ENCODE data around the gene ERGIC3. TPM values are rescaled to one million over a fixed set of nuclear protein-coding genes. Genes with fewer than 3 reads are reported as not detected.

The ERGIC3 gene
- polyA plus RNA-seq, 1 donor (not counting 4 experiments of a cell fraction or from before 2014, with no cell fraction given): 201 TPM

DNA sequence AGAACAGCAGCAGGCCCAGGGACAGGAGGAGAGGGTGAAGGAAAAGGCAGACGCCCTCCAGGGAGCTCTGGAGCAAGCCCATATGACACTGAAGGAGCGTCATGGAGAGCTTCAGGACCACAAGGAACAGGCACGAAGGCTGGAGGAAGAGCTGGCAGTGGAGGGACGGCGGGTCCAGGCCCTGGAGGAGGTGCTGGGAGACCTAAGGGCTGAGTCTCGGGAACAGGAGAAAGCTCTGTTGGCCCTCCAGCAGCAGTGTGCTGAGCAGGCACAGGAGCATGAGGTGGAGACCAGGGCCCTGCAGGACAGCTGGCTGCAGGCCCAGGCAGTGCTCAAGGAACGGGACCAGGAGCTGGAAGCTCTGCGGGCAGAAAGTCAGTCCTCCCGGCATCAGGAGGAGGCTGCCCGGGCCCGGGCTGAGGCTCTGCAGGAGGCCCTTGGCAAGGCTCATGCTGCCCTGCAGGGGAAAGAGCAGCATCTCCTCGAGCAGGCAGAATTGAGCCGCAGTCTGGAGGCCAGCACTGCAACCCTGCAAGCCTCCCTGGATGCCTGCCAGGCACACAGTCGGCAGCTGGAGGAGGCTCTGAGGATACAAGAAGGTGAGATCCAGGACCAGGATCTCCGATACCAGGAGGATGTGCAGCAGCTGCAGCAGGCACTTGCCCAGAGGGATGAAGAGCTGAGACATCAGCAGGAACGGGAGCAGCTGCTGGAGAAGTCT lies 37.9 kb upstream of the ERGIC3 start:
- no peak for FAIRE-seq
- dilution Hi-C loops (cut with MboI; ENCODE audit: extremely low pct_ligation_motif_present, low sequenced_read_pairs): no loop called here
- Histone ChIP-seq H4K20me1 (ENCODE audit: control insufficient read depth, extremely low read depth, insufficient read depth, low read length) (no peaks in the 10 kb centered on the region), H3K9ac (ENCODE audit: control insufficient read depth, extremely low read depth, insufficient read depth, low read length) (no peak overlapping the region), H3K4me2 (ENCODE audit: control insufficient read depth, extremely low read depth, insufficient read depth, low read depth, low read length) (no peak overlapping the region), H2AFZ (ENCODE audit: control insufficient read depth, low read length) (no peak overlapping the region), H3K79me2 (ENCODE audit: control insufficient read depth, insufficient read depth, low read length) (no peaks in the 10 kb centered on the region), H3K36me3 (ENCODE audit: control insufficient read depth in 2 of 2, extremely low read depth in 1 of 2, insufficient read depth in 2 of 2, low read length in 2 of 2) (peaks cover 13 to 28% of the 10 kb centered on the region in 2 experiments), H3K4me1 (ENCODE audit: control insufficient read depth, extremely low read depth, insufficient read depth, low read length) (no peaks in the 10 kb centered on the region), H3K9me1 (ENCODE audit: control insufficient read depth, extremely low read depth, insufficient read depth, low read length) (no peaks in the 10 kb centered on the region), H3K9me3 (ENCODE audit: control insufficient read depth, low read depth, low read length) (no peaks in the 10 kb centered on the region), H3K27me3 (ENCODE audit: control insufficient read depth, extremely low read depth, insufficient read depth, low read length) (no peaks in the 10 kb centered on the region), H3K27ac (ENCODE audit: control insufficient read depth, insufficient read depth, low read length) (no peak overlapping the region), H3K4me3 (ENCODE audit: control insufficient read depth in 2 of 3, extremely low read depth in 1 of 3, insufficient read depth in 2 of 3, low read depth in 1 of 3, low read length in 3 of 3) (no peak overlapping the region)
- no peak for DNase-seq (ENCODE audit: low read depth, low spot score)
- no peak for TF ChIP-seq EZH2 (IDR thresholded peaks at IDR 0.05; ENCODE audit: low read length)
- TF ChIP-seq, protein P1, sequence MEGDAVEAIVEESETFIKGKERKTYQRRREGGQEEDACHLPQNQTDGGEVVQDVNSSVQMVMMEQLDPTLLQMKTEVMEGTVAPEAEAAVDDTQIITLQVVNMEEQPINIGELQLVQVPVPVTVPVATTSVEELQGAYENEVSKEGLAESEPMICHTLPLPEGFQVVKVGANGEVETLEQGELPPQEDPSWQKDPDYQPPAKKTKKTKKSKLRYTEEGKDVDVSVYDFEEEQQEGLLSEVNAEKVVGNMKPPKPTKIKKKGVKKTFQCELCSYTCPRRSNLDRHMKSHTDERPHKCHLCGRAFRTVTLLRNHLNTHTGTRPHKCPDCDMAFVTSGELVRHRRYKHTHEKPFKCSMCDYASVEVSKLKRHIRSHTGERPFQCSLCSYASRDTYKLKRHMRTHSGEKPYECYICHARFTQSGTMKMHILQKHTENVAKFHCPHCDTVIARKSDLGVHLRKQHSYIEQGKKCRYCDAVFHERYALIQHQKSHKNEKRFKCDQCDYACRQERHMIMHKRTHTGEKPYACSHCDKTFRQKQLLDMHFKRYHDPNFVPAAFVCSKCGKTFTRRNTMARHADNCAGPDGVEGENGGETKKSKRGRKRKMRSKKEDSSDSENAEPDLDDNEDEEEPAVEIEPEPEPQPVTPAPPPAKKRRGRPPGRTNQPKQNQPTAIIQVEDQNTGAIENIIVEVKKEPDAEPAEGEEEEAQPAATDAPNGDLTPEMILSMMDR (optimal IDR thresholded peaks at IDR 0.05 in 1 of 3, IDR thresholded peaks at IDR 0.05 in 1 of 3, conservative IDR thresholded peaks at IDR 0.05 in 1 of 3; ENCODE audit: extremely low read depth in 1 of 3, insufficient read depth in 2 of 3, low read length in 3 of 3): no peak

DNA sequence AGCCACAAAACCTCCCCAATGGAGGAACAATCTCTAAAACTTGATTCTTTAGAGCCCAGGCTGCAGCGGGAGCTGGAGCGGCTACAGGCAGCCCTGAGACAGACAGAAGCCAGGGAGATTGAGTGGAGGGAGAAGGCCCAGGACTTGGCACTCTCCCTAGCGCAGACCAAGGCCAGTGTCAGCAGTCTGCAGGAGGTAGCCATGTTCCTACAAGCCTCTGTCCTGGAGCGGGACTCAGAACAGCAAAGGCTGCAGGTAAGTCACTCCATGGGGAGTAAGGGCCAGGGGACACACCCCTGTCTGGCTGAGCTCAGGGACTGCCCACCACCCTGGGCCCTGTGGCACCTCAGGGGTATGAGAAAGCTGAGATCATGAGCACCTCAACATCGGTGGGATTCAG lies 37.1 kb upstream of the ERGIC3 start:
- no peak for FAIRE-seq
- no peaks in the 10 kb centered on the region for H4K20me1 ChIP-seq (ENCODE audit: control insufficient read depth, extremely low read depth, insufficient read depth, low read length)
- peaks cover 14 to 27% of the 10 kb centered on the region in 2 experiments for H3K36me3 ChIP-seq (ENCODE audit: control insufficient read depth in 2 of 2, extremely low read depth in 1 of 2, insufficient read depth in 2 of 2, low read length in 2 of 2)

More for the DNA sequence above, 37.1 kb upstream of the ERGIC3 start:
- Histone ChIP-seq H3K9ac (ENCODE audit: control insufficient read depth, extremely low read depth, insufficient read depth, low read length) (no peak overlapping the region), H3K9me1 (ENCODE audit: control insufficient read depth, extremely low read depth, insufficient read depth, low read length) (no peaks in the 10 kb centered on the region), H3K9me3 (ENCODE audit: control insufficient read depth, low read depth, low read length) (no peaks in the 10 kb centered on the region), H3K4me1 (ENCODE audit: control insufficient read depth, extremely low read depth, insufficient read depth, low read length) (no peaks in the 10 kb centered on the region), H3K27me3 (ENCODE audit: control insufficient read depth, extremely low read depth, insufficient read depth, low read length) (no peaks in the 10 kb centered on the region), H3K4me2 (ENCODE audit: control insufficient read depth, extremely low read depth, insufficient read depth, low read depth, low read length) (no peak overlapping the region), H2AFZ (ENCODE audit: control insufficient read depth, low read length) (no peak overlapping the region), H3K27ac (ENCODE audit: control insufficient read depth, insufficient read depth, low read length) (no peak overlapping the region), H3K4me3 (ENCODE audit: control insufficient read depth in 2 of 3, extremely low read depth in 1 of 3, insufficient read depth in 2 of 3, low read depth in 1 of 3, low read length in 3 of 3) (no peak overlapping the region), H3K79me2 (ENCODE audit: control insufficient read depth, insufficient read depth, low read length) (no peaks in the 10 kb centered on the region)
- TF ChIP-seq, protein P1 (optimal IDR thresholded peaks at IDR 0.05 in 1 of 3, IDR thresholded peaks at IDR 0.05 in 1 of 3, conservative IDR thresholded peaks at IDR 0.05 in 1 of 3; ENCODE audit: extremely low read depth in 1 of 3, insufficient read depth in 2 of 3, low read length in 3 of 3): no peak
- no peak for TF ChIP-seq EZH2 (IDR thresholded peaks at IDR 0.05; ENCODE audit: low read length)
- DNase-seq (ENCODE audit: low read depth, low spot score): no peak
- dilution Hi-C loops (cut with MboI; ENCODE audit: extremely low pct_ligation_motif_present, low sequenced_read_pairs): no loop called here

Measured in keratinocyte (primary cell).